HUDEP-2 (cell line): ENCODE results near the gene FIBIN.
"Not testable (repeated sequence)": the region's sequence is repeated elsewhere in the genome, so short reads cannot be mapped to it uniquely, and the experiment has no call there.

ENCODE experiments used
- DNase-seq, 76 experiments: peaks; one replicate each; lab custom pipeline; 2025; ENCODE audit not compliant: unreplicated experiment in 76 of 76; lab: John Stamatoyannopoulos, UW

The FIBIN gene

GRCh38 chr11:26976389-26976788 is 17.5 kb upstream of the FIBIN start:
- no peak for DNase-seq

DNA sequence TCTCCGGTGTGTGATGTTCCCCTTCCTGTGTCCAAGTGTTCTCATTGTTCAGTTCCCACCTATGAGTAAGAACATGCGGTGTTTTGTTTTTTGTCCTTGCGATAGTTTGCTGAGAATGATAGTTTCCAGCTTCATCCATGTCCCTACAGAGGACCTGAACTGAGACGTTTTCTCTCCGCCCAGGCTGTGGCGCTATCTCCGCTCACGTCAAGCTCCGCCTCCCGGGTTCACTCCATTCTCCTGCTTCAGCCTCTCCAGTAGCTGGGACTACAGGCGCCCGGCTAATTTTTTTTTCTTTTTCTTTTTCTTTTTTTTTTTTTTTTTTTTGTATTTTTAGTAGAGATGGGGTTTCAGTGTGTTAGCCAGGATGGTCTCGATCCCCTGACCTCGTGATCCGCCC is 16.7 kb upstream of the FIBIN start:
- DNase-seq, result not testable (repeated sequence)

DNA sequence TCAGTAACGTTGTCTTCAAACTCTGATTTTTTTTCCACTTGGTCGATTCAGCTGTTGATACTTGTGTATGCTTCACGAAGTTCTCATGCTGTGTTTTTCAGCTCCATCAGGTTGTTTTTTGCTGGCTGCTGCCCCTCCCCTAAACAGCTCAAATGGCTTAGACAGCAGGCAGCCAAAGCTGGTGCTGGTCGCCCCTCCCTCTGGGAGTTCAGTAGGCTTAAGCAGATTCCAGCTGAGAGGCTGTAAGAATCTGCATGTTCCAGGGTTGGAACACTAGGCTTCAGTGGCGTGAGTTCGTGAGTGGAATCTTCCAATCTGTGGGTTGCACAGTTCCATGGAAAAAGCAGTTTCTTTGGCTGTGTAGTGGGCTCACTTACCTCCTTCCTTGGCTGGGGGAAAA is 10.3 kb upstream of the FIBIN start:
- no peak for DNase-seq

DNA sequence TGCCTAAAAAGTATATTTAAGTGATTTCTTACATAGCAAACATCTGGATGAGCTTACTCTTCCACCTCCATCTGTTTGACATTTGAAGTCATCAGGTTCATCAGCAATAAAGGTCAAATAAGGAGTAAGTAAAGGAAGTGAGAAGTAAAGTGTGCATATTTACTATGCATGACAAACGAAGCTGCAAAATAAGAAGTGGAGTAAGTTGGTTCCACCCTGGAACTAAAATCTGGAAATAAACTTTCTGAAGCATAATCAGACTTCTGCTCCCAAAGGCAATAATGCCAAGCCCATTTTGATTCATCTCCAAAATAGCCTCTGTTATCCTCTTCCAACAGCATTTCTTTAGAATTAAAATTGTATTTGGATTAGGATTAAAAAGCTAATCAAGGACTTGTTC is 8.4 kb upstream of the FIBIN start:
- DNase-seq, result no peak

- DNase-seq, result no peak
These were observed 8.0 kb upstream of the FIBIN start for GRCh38 chr11:26985943-26986342.

DNA sequence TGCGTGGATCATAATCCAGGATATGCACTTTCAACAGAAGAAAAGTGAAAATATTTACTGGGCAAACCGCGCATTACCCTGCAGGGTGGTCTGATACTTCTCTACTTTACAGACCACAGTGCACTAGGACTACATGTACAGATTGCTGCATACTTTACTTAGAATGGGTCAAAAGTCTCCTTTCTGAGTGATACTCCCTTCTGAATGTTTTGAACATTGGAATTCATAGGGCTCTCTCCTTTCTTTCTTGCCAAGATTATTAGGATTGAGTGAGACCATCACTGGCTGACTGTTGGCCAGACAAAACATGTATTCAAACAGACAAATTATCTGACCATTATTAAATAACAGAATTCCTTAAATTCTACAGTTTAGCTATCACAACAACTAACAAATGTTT is 6.6 kb upstream of the FIBIN start:
- DNase-seq, result no peak

- DNase-seq, result no peak
These were observed 6.2 kb upstream of the FIBIN start for GRCh38 chr11:26987731-26988130.

GRCh38 chr11:26992031-26992541 is 1.8 kb upstream of the FIBIN start:
- no peak for DNase-seq

DNA sequence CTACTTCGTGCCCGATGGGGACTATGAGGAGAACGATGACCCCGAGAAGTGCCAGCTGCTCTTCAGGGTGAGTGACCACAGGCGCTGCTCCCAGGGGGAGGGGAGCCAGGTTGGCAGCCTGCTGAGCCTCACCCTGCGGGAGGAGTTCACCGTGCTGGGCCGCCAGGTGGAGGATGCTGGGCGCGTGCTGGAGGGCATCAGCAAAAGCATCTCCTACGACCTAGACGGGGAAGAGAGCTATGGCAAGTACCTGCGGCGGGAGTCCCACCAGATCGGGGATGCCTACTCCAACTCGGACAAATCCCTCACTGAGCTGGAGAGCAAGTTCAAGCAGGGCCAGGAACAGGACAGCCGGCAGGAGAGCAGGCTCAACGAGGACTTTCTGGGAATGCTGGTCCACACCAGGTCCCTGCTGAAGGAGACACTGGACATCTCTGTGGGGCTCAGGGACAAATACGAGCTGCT is 751 bp downstream of the FIBIN start:
- no peak for DNase-seq

DNA sequence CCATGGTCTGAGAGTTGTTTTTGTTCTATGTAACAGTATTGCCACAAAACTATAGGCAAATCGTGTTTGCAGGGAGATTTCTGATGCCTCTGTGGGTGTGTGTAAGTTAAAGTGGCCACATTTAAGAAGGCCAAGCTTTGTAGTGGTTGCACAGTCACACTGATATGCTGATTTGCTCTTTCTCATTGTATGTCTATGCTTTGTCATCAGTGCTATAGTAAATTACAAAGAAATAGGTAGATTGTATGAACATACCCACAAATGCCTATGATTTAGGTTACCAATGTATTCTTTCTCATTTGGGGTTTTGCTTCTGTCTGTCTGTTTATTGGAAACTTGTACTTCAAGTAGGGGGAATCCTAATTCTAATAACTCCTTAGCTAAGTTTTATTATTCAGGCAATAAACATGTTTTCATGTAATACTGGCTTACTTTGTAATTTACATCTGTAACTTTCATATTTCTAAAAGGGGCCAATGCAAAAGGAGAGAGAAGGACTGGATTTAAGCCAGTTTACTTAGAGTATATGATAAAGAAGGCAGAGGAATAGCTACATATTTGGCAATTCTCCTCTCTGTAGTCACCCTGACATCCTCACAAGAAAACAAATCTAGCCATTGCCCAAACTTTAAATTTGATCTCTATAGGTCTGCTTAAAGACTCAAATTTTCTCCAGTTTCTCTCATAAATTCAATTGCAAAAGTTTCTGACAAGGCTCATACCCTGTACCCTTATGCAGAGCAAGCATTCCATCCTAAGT is 2.0 kb downstream of the FIBIN start:
- DNase-seq, result no peak

DNA sequence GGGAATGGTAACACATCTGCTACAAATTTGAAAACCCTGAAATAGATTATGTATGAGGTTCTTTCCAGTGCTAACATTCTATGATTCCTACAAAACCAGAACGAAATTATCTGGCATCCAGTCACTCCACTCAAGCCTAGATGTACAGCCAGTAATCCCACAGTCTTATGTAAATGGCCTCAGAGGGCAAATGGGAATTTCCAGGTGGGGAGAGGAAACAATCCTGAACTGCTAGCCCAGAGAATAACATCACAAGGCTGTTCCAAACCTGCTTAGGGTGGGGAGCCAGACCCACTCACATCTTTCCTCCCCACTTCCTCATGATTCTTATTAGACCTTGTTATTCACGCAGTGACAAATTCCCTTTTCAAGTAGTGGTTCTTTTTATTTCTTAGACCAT is 3.5 kb downstream of the FIBIN start:
- DNase-seq, result no peak

GRCh38 chr11:27001136-27001730 is 7.3 kb downstream of the FIBIN start:
- not testable (repeated sequence) for DNase-seq

- no peak for DNase-seq
These were observed 8.5 kb downstream of the FIBIN start for GRCh38 chr11:27002431-27002830.

GRCh38 chr11:27002838-27003237 is 8.9 kb downstream of the FIBIN start:
- no peak for DNase-seq

DNA sequence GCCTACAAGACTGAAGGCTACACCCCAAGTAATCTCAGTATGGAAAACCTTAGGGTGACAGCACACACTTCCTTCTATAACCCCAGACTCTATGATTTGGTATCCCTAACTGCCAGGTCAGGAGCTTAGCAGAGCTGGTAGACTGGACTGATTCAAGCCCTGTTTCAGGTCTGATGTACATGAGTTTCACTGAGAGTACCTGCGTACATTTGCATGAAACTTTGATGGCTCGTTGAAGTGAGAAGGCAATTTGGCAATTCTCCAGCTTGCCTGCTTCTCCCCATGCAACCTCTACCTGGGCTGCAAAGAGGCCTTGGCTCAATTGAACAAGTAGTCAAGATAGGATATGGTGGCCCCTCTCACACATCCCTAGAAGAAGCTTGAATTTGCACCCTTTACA is 10.2 kb downstream of the FIBIN start:
- no peak for DNase-seq

DNA sequence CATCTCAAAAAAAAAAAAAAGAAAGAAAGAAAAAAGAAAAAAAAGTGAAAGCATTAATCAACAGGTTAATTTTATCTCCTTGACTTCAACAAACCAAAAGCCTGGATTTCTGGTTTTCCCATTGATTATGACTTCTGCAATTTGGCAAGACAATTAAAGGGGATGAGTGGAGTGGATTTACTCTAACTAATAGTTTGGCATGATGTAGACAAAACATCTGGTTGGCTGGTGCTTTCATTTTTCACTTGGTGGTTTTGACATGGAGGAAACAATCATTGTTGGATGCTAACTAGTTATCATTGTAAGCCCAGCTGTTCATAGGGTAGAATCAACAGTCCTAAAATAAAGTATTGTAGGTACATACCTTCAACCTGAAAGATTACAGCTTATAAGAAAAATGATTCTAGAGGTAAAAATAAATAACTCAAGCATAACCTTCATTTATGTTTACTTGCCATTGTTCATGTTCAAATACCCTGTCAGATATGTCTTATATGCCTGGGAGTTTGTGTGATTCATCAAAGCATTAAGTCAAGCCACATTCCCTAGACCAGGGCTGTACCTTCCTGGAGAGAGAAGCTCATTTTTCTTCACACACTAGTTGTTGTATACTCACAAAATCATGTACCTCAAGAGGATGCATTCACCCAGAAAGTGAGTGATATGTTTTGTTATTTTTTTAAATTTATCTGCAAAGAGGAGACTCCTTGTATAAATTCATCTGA is 15.1 kb downstream of the FIBIN start:
- no peak for DNase-seq

- DNase-seq, result no peak
These were observed 17.8 kb downstream of the FIBIN start for GRCh38 chr11:27011560-27012233.

GRCh38 chr11:27012234-27012921 is 18.5 kb downstream of the FIBIN start:
- DNase-seq, result no peak

- no peak for DNase-seq
These were observed 20.0 kb downstream of the FIBIN start for GRCh38 chr11:27013781-27014361.

GRCh38 chr11:27018902-27019529 is 25.1 kb downstream of the FIBIN start:
- no peak for DNase-seq
